HK-2 (cell line): ENCODE results near the gene MAGEB6.
"Not testable (repeated sequence)": the region's sequence is repeated elsewhere in the genome, so short reads cannot be mapped to it uniquely, and the experiment has no call there.

Experiments used
- DNase-seq: peaks from one replicate; pipeline ENCODE4 v3.0.0-alpha.2; 2018; ENCODE audit not compliant: unreplicated experiment

MAGEB6 gene

GRCh38 chrX:26192204-26192603 lies at the start of gene MAGEB6:
Gene MAGEB6, plus strand, starts transcription at chrX:26192440. Its CDS starts 1,407 bp downstream, at chrX:26193847.
- DNase-seq: no peak

GRCh38 chrX:26146024-26146423 lies 46.2 kb upstream of the MAGEB6 start:
- DNase-seq: no peak

- DNase-seq: no peak
Observed at GRCh38 chrX:26160301-26160700, 31.9 kb upstream of the MAGEB6 start, which contains the start of gene MAGEB6B. Gene MAGEB6B, plus strand, starts transcription at chrX:26160601. Its CDS starts 0 bp downstream, at chrX:26160601.

- DNase-seq: no peak
Observed at GRCh38 chrX:26203561-26203960, 11.3 kb downstream of the MAGEB6 start.

- not testable (repeated sequence) for DNase-seq
Observed at GRCh38 chrX:26204717-26205116, 12.5 kb downstream of the MAGEB6 start.

GRCh38 chrX:26208012-26208411 lies 15.8 kb downstream of the MAGEB6 start:
- DNase-seq: no peak

GRCh38 chrX:26215869-26216268 lies 23.6 kb downstream of the MAGEB6 start, which contains the start of gene MAGEB5:
Gene MAGEB5, plus strand, starts transcription at chrX:26216169. Its CDS starts 1,133 bp downstream, at chrX:26217302.
- DNase-seq: no peak

- no peak for DNase-seq
Observed at GRCh38 chrX:26219351-26219750, 27.1 kb downstream of the MAGEB6 start.

GRCh38 chrX:26234177-26234576 lies 41.9 kb downstream of the MAGEB6 start:
- no peak for DNase-seq
